IMR-90 (cell line): ENCODE results near the gene PSPC1. TPM values are rescaled to one million over a fixed set of nuclear protein-coding genes. Genes with fewer than 3 reads are reported as not detected.

ENCODE experiments used
- ATAC-seq: fragments of 200-7000 bp; cut with Tn5 transposase; 2 replicates; pipeline ENCODE4 v1.9.1; 2020; ENCODE audit warnings: low read depth, mild to moderate bottlenecking, moderate library complexity
- BruUV-seq: library from RNA; stranded (reverse); fragments of 400-500 nt; replicated peaks from 2 replicates; lab custom pipeline; 2021; lab: Mats Ljungman, UMichigan
- CTCF ChIA-PET: fragments of 300-600 bp; formaldehyde crosslinking; extraction: SDS; loops from one replicate; lab custom pipeline; 2021; ENCODE audit warnings: antibody characterized with exemption; lab: Yijun Ruan, JAX
- POLR2A ChIA-PET: fragments of 300-600 bp; sonication (Branson Sonifier 250); formaldehyde crosslinking; loops from one replicate; lab custom pipeline; 2022; ENCODE audit warnings: antibody characterized with exemption; ENCODE audit not compliant: unreplicated experiment; lab: Charles Lee
- DNase-seq: peaks from one replicate; pipeline ENCODE4 v3.0.0; 2013
- H2AFZ ChIP-seq: replicated peaks from 2 replicates; pipeline ENCODE3; 2013; ENCODE audit warnings: low read length, mild to moderate bottlenecking; ENCODE audit not compliant: poor library complexity
- H2AK5ac ChIP-seq: 2 replicates; pipeline ENCODE4 v1.6.1; 2013; ENCODE audit warnings: low read depth, low read length, inconsistent platforms
- H2AK9ac ChIP-seq: replicated peaks from 2 replicates; pipeline ENCODE3; 2013; ENCODE audit warnings: mild to moderate bottlenecking, low read depth, low read length, moderate library complexity; ENCODE audit not compliant: poor library complexity
- H2BK120ac ChIP-seq: 2 replicates; pipeline ENCODE4 v1.6.1; 2013; ENCODE audit warnings: low read depth, low read length, inconsistent platforms
- H2BK15ac ChIP-seq: 3 replicates; pipeline ENCODE4 v1.6.1; 2013; ENCODE audit warnings: low read depth, low read length, inconsistent platforms
- H2BK20ac ChIP-seq: 2 replicates; pipeline ENCODE4 v1.6.1; 2013; ENCODE audit warnings: low read depth, mild to moderate bottlenecking, inconsistent platforms, low read length, moderate library complexity
- H2BK5ac ChIP-seq: 2 replicates; pipeline ENCODE4 v1.6.1; 2013; ENCODE audit warnings: mild to moderate bottlenecking, low read depth, low read length, inconsistent platforms; ENCODE audit not compliant: poor library complexity, severe bottlenecking
- H3K14ac ChIP-seq: replicated peaks from 2 replicates; pipeline ENCODE4 v1.6.1; 2013; ENCODE audit warnings: low read depth, low read length, inconsistent platforms
- H3K18ac ChIP-seq: 2 replicates; pipeline ENCODE4 v1.6.1; 2013; ENCODE audit warnings: low read depth, low read length, control low read depth
- H3K23ac ChIP-seq: 2 replicates; pipeline ENCODE4 v1.6.1; 2013; ENCODE audit warnings: low read depth, low read length, inconsistent platforms
- H3K27ac ChIP-seq: 2 replicates; pipeline ENCODE4 v1.5.1; 2013; ENCODE audit warnings: mild to moderate bottlenecking, control low read depth, low read length; ENCODE audit not compliant: insufficient read depth
- H3K27me3 ChIP-seq: 2 replicates; pipeline ENCODE4 v1.6.1; 2013; ENCODE audit warnings: low read length; ENCODE audit not compliant: control insufficient read depth, insufficient read depth
- H3K36me3 ChIP-seq: 2 replicates; pipeline ENCODE4 v1.6.1; 2013; ENCODE audit warnings: low read length, mixed read lengths; ENCODE audit not compliant: control insufficient read depth, insufficient read depth
- H3K4ac ChIP-seq: 2 replicates; pipeline ENCODE4 v1.6.1; 2013; ENCODE audit warnings: low read depth, low read length, inconsistent platforms
- H3K4me1 ChIP-seq: 2 replicates; pipeline ENCODE4 v1.6.1; 2013; ENCODE audit warnings: low read length, mixed read lengths; ENCODE audit not compliant: control insufficient read depth, insufficient read depth
- H3K4me2 ChIP-seq: 2 replicates; pipeline ENCODE4 v1.6.1; 2013; ENCODE audit warnings: low read depth, mild to moderate bottlenecking, control low read depth, low read length, moderate library complexity
- H3K4me3 ChIP-seq: 2 replicates; pipeline ENCODE4 v1.5.1; 2013; ENCODE audit warnings: low read depth, mild to moderate bottlenecking, control low read depth, low read length, moderate library complexity; ENCODE audit not compliant: insufficient read depth
- H3K56ac ChIP-seq: 2 replicates; pipeline ENCODE4 v1.6.1; 2013; ENCODE audit warnings: low read length, inconsistent platforms; ENCODE audit not compliant: insufficient read depth; ENCODE audit errors: extremely low read depth
- H3K79me1 ChIP-seq, 2 experiments: 2 replicates each; pipeline ENCODE4 v1.6.1; 2013; ENCODE audit warnings: low read length in 2 of 2, inconsistent platforms in 1 of 2, low read depth in 1 of 2
- H3K9ac ChIP-seq: 2 replicates; pipeline ENCODE4 v1.6.1; 2013; ENCODE audit warnings: low read depth, low read length, control low read depth
- H3K9me1 ChIP-seq: 2 replicates; pipeline ENCODE4 v1.6.1; 2013; ENCODE audit warnings: low read length, inconsistent platforms; ENCODE audit not compliant: insufficient read depth
- H3K9me3 ChIP-seq: 2 replicates; pipeline ENCODE4 v1.6.1; 2013; ENCODE audit warnings: low read length; ENCODE audit not compliant: control insufficient read depth, insufficient read depth
- H4K20me1 ChIP-seq: 2 replicates; pipeline ENCODE4 v1.6.1; 2013; ENCODE audit warnings: low read length, inconsistent platforms; ENCODE audit not compliant: insufficient read depth
- H4K5ac ChIP-seq: 2 replicates; pipeline ENCODE4 v1.6.1; 2013; ENCODE audit warnings: mild to moderate bottlenecking, low read depth, low read length, control low read depth
- H4K8ac ChIP-seq, 2 experiments: 2 replicates each; pipeline ENCODE4 v1.6.1; 2013; ENCODE audit warnings: low read depth in 2 of 2, low read length in 2 of 2, control low read depth in 1 of 2, inconsistent platforms in 1 of 2
- H4K91ac ChIP-seq: 2 replicates; pipeline ENCODE4 v1.6.1; 2013; ENCODE audit warnings: low read depth, low read length, inconsistent platforms; ENCODE audit not compliant: insufficient read depth
- CEBPB ChIP-seq: IDR thresholded peaks from 2 replicates; pipeline ENCODE4 v1.6.1; 2012; ENCODE audit warnings: low read depth, low read length, improper control_type of control experiment
- ELK1 ChIP-seq: fragments of 150-350 bp; IDR thresholded peaks from 2 replicates; pipeline ENCODE4 v1.6.1; 2016; ENCODE audit warnings: low read depth, mild to moderate bottlenecking, low read length, moderate library complexity, borderline replicate concordance
- MAZ ChIP-seq: IDR thresholded peaks from 2 replicates; pipeline ENCODE4 v1.6.1; 2012; ENCODE audit warnings: low read depth, mild to moderate bottlenecking, low read length, improper control_type of control experiment, moderate library complexity, borderline replicate concordance
- MXI1 ChIP-seq: IDR thresholded peaks from 2 replicates; pipeline ENCODE4 v1.6.1; 2012; ENCODE audit warnings: low read depth, mild to moderate bottlenecking, low read length, moderate library complexity, borderline replicate concordance
- POLR2A ChIP-seq: IDR thresholded peaks from 2 replicates; pipeline ENCODE4 v1.6.1; 2012; ENCODE audit warnings: mild to moderate bottlenecking, low read depth, low read length
- SMC3 ChIP-seq: fragments of 150-350 bp; IDR thresholded peaks from 2 replicates; pipeline ENCODE4 v1.6.1; 2016; ENCODE audit warnings: low read depth, mild to moderate bottlenecking, antibody characterized with exemption, low read length, moderate library complexity
- USF2 ChIP-seq: fragments of 150-350 bp; IDR thresholded peaks from 2 replicates; pipeline ENCODE4 v1.6.1; 2017; ENCODE audit warnings: mild to moderate bottlenecking, antibody characterized with exemption, low read length, low read depth
- WGBS, 2 experiments: methylation state at CpG; one replicate each; pipeline versions ENCODE4 v1.1.5 to v1.1.7; 2013; ENCODE audit warnings: missing lambda C conversion rate in 2 of 2; ENCODE audit not compliant: insufficient read length in 1 of 2; ENCODE audit errors: extremely low coverage in 2 of 2; 5-methylcytosine and 5-hydroxymethylcytosine counted together
- dilution Hi-C: fragments of 300-500 bp; cut with HindIII; formaldehyde crosslinking; loops from one replicate; pipeline ENCODE4 v1.14.3; 2018; ENCODE audit warnings: low sequenced_read_pairs; ENCODE audit not compliant: unreplicated experiment
- in situ Hi-C: fragments of 300-500 bp; cut with MboI; formaldehyde crosslinking; loops from 3 replicates; pipeline ENCODE4 v1.14.3; 2019; ENCODE audit warnings: low sequenced_read_pairs, inconsistent platforms, mixed read lengths
- intact Hi-C: fragments of 100-400 bp; cut with micrococcal nuclease; formaldehyde crosslinking; loops from 2 replicates; pipeline ENCODE4 v1.10.0; 2022
- polyA plus RNA-seq, 3 experiments: library from polyadenylated mRNA; depleted of rRNA; stranded (reverse); fragments of >200 nt; gene quantifications; 2 replicates each; pipeline ENCODE4 v1.2.3, GENCODE V29; 2012; ENCODE audit warnings: low replicate concordance in 1 of 3
- total RNA-seq: library from RNA; depleted of rRNA; stranded (reverse); fragments of >200 nt; gene quantifications from 2 replicates; pipeline ENCODE4 v1.2.3, GENCODE V29; 2012

Gene PSPC1
- total and polyA plus RNA-seq, 2 of the 4 experiments (the other 2 are of a cell fraction): 38.3 to 39.8 TPM

DNA sequence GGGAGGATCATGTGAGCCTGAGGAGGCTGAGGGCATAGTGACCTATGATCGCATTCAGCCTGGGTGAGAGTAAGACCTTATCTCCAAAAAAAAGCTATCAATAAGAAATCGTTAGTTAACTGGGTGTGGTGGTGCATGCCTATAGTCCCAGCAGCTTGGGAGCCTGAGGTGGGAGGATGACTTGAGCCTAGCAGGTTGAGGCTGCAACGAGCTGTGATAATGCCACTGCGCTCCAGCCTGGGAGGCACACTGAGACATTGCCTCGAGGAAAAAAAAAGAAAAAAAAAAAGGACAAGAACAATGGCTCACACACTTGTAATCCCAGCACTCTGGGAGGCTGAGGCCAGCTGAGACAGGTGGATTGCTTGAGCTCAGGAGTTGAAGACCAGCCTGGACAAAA lies 16.2 kb downstream of the PSPC1 start:
- Histone ChIP-seq H3K9me3 (no peaks in the 10 kb centered on the region), H2AK9ac (no peak overlapping the region), H4K5ac (no peak overlapping the region), H3K18ac (no peak overlapping the region), H3K4me3 (no peak overlapping the region), H3K4ac (no peak overlapping the region), H3K56ac (no peak overlapping the region), H2BK5ac (no peak overlapping the region), H3K4me2 (no peak overlapping the region), H3K23ac (no peak overlapping the region), H4K20me1 (peaks cover 68% of the 10 kb centered on the region), H3K27me3 (no peaks in the 10 kb centered on the region), H3K36me3 (peaks cover 43% of the 10 kb centered on the region), H3K79me1 (peaks cover 18 to 55% of the 10 kb centered on the region in 2 experiments), H3K27ac (no peak overlapping the region), H2BK20ac (no peak overlapping the region), H3K9ac (no peak overlapping the region), H3K4me1 (no peaks in the 10 kb centered on the region), H2AK5ac (no peak overlapping the region), H3K9me1 (peaks cover 6% of the 10 kb centered on the region; the same call in 1 of the 2 replicates), H2BK15ac (no peak overlapping the region), H4K91ac (no peak overlapping the region), H4K8ac (no peak overlapping the region), H2BK120ac (no peak overlapping the region), H2AFZ (no peak overlapping the region), H3K14ac (no peak overlapping the region)
- DNase-seq (no peak), ATAC-seq (no peak)
- ChIA-PET CTCF (interaction anchor here (0.6 kb wide), 1 partner anchor 30 kb away, joined by 3 read pairs; no protein-coding TSS in a partner anchor), POLR2A (no interaction called here)
- in situ Hi-C loops (no loop called here), intact Hi-C loops (loop anchor here (10.0 kb wide), 1 partner anchor 52 kb away; no protein-coding TSS in a partner anchor), dilution Hi-C loops (no loop called here)
- no CpG with 5 or more reads among the region's 5 CpGs for WGBS, 2 experiments
- TF ChIP-seq MXI1 (no peak), POLR2A (no peak), CEBPB (no peak), ELK1 (no peak), USF2 (no peak), SMC3 (no peak), MAZ (no peak)
- BruUV-seq: no TSS peak
